Lower leg skin (tissue), 4 donors: ENCODE results near the gene BEAN1. TPM values are rescaled to one million over a fixed set of nuclear protein-coding genes. Genes with fewer than 3 reads are reported as not detected.

ENCODE experiments used
- DNase-seq, 2 donors: peaks; one replicate each; pipeline ENCODE4 v3.0.0-alpha.2; 2019; ENCODE audit warnings: low spot score in 2 of 2
- H3K4me3 ChIP-seq: fragments of 200-600 bp; sonication (generic); 2 replicates; pipeline ENCODE4 v1.5.1; 2017; ENCODE audit warnings: mild to moderate bottlenecking, low read depth; ENCODE audit not compliant: poor library complexity, severe bottlenecking
- POLR2A ChIP-seq, 2 donors: fragments of 450-650 bp; IDR thresholded peaks; one replicate each; pipeline ENCODE4 v1.6.1; 2016 to 2017; ENCODE audit warnings: antibody characterized with exemption in 2 of 2, mild to moderate bottlenecking in 1 of 2, moderate library complexity in 1 of 2
- WGBS, 2 donors: methylation state at CpG; one replicate each; pipeline ENCODE4 v1.1.5; 2018; 5-methylcytosine and 5-hydroxymethylcytosine counted together
- intact Hi-C: fragments of 100-400 bp; cut with DNase I; formaldehyde crosslinking; loops from one replicate; pipeline ENCODE4 v1.15.0; 2023; ENCODE audit warnings: low total_unique reads
- total RNA-seq, 4 donors: library from RNA; depleted of rRNA; stranded (reverse); fragments of >200 nt; gene quantifications; one replicate each; pipeline ENCODE4 v1.1.0, GENCODE V29; 2016
- TF ChIP-seq, protein P1 (sequence below), 3 donors: fragments of 450-650 bp; IDR thresholded peaks; one replicate each; pipeline ENCODE4 v1.5.1; 2016; ENCODE audit warnings: antibody characterized with exemption in 3 of 3, mild to moderate bottlenecking in 3 of 3, moderate library complexity in 2 of 3

BEAN1 gene
- total RNA-seq, 4 donors from 2014 or later, result 0.72 to 3.9 (median 2.9) TPM; not detected in 1

DNA sequence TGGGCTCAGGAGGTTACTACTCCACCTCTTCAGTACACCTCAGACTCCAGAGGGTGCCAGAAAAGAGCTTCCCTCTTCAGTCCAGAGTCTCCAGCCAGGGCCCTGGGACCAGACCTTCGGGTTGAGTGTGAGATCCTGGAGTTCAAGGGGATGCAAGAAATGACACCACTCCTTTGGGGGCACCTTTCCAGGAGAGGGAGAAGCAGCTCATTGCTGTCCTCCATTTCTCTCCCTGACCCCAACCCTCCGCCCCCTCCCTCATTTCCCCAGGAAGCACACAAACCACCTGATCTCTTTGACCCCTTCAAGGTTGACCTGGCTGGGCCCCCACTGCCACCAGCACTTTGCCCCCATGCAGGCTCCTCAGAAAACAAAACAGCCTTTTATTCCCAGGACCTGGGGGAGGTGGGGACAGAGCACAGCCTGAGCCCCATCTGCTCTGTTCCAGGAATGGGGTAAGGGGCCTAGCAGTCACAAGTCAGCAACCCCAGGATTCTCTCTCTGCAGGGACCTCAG, 39.2 kb upstream of the BEAN1 start:
- WGBS, 2 donors, result 85 to 91% methylated on average over 2 of the region's 2 CpGs
- TF ChIP-seq, protein P1, sequence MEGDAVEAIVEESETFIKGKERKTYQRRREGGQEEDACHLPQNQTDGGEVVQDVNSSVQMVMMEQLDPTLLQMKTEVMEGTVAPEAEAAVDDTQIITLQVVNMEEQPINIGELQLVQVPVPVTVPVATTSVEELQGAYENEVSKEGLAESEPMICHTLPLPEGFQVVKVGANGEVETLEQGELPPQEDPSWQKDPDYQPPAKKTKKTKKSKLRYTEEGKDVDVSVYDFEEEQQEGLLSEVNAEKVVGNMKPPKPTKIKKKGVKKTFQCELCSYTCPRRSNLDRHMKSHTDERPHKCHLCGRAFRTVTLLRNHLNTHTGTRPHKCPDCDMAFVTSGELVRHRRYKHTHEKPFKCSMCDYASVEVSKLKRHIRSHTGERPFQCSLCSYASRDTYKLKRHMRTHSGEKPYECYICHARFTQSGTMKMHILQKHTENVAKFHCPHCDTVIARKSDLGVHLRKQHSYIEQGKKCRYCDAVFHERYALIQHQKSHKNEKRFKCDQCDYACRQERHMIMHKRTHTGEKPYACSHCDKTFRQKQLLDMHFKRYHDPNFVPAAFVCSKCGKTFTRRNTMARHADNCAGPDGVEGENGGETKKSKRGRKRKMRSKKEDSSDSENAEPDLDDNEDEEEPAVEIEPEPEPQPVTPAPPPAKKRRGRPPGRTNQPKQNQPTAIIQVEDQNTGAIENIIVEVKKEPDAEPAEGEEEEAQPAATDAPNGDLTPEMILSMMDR (IDR thresholded peaks at IDR 0.05), result no peak
- no peak for TF ChIP-seq POLR2A (IDR thresholded peaks at IDR 0.05)
- intact Hi-C loops, result no loop called here
- no peak overlapping the region for H3K4me3 ChIP-seq
- DNase-seq, result peak in 1 of 2 donors; percentile 68

DNA sequence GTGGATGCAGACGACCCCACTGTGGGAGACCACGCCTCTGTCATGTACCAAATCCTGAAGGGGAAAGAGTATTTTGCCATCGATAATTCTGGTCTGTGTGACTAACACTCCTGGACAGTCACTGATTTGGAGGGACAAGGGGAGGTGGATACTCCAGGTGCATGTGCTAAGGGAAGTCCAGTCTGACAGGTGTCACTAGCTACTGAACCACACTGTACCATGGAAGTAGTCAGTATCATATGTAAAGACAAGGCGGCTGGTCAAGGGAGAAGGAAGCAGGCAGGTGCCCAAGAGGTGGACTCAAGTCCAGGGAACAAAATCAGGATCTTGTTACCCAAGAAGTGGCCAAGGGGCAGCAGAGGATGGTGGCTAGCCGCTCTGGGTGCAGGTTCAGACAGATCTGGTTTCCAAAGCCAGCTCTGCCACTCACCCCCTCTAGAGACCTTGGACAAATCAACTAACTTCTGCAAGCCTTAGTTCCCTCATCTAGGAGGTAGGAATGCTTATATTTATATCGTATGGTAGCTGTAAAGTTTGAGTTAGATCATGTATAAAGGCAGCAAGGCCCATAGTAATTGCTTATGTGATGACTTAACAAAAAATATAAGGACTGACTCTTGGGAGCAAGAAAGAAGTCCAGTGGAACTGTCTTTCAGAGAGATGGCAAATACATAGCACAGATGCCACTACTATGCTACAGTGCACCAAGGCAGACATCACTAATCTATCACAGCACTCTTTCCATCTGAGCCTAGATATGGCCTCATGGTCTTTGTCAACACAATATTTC, 38.5 kb upstream of the BEAN1 start:
- peak in 1 of 2 donors; percentile 28 for DNase-seq
- H3K4me3 ChIP-seq, result no peak overlapping the region
- intact Hi-C loops, result no loop called here
- WGBS, 2 donors, result 86 to 90% methylated on average over 6 of the region's 6 CpGs
- TF ChIP-seq POLR2A (IDR thresholded peaks at IDR 0.05), result no peak
- TF ChIP-seq, protein P1 (IDR thresholded peaks at IDR 0.05), result no peak

DNA sequence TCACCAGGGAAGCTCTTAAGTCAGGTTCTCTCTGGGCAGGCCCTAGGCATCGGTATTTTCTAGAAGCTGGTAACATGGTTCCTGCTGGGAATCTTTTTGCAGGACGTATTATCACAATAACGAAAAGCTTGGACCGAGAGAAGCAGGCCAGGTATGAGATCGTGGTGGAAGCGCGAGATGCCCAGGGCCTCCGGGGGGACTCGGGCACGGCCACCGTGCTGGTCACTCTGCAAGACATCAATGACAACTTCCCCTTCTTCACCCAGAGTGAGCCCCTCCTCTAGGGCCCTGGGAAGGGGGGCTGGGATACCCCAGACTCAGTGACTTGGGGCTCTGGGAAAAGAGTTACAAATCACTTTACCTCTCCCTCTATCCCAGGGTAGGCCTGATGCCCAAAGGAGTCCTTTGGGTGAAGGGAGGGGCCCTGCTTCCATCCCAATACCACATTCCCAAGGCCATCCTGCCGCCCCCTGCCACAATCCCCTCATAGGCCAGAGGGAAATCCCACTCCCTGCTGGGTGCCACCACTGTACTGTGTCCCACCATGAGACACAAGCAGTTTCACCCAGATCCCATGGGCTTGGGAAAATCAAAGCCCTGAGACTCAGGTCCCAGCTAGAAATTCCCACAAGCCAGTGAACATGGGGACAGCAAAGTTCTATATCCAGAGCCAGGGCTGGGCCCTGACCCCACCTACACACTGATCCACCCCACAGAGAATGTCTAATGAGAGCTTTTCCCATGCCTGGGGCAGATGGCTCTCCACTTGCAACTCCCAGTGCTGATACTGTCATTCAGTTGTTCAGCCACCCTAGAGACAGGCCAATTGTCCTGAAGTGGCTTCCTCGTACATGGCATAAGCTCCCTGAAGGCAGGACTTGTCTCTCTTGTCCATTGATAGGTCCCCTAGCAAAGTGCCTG, 37.6 kb upstream of the BEAN1 start:
- H3K4me3 ChIP-seq, result no peak overlapping the region
- WGBS, 2 donors, result 94 to 98% methylated on average over 13 of the region's 13 CpGs
- peak in 1 of 2 donors; percentile 70 for DNase-seq
- TF ChIP-seq, protein P1 (IDR thresholded peaks at IDR 0.05), result no peak
- no peak for TF ChIP-seq POLR2A (IDR thresholded peaks at IDR 0.05)
- intact Hi-C loops, result no loop called here

DNA sequence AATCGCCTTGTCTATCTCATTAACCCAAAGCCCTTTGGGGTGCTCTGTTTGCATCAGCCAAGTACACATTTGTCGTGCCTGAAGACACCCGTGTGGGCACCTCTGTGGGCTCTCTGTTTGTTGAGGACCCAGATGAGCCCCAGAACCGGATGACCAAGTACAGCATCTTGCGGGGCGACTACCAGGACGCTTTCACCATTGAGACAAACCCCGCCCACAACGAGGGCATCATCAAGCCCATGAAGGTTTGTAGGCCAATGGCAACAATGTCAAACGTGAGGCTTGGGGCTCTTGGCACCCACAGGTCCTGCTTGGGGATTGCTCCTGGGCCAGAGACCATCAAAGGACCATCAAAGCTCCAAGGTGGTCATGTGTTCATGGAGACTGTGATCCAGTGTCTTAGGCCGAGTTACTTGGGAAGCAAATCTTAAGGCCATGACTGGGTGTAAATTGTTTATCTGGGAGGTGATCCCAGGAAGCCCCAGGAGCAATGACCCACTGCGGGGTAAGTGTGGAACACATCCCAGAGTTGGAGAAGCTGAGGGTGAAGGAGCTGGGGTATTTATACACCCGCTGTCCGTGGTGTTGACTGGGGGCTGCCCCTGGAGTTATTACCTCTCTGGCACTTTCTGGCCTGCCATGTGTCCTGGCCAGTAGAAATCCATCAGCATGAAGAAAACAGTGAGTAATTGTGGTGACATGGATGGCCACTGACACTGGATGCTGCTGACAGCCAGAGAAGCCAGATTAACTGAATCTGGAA, 36.6 kb upstream of the BEAN1 start:
- TF ChIP-seq, protein P1 (IDR thresholded peaks at IDR 0.05), result no peak
- no peak for TF ChIP-seq POLR2A (IDR thresholded peaks at IDR 0.05)
- peak in 1 of 2 donors; percentile 59 for DNase-seq
- WGBS, 2 donors, result 85 to 86% methylated on average over 14 of the region's 14 CpGs
- no peak overlapping the region for H3K4me3 ChIP-seq
- intact Hi-C loops, result no loop called here
